NB4 (cell line): ENCODE results near the gene KRT1.

Experiments used
- DNase-seq: peaks from one replicate; pipeline ENCODE4 v3.0.0; 2010; ENCODE audit warnings: low read depth
- H3K4me3 ChIP-seq: one replicate; pipeline ENCODE4 v1.5.1; 2011; ENCODE audit warnings: mild to moderate bottlenecking, low read depth, low read length, moderate library complexity
- MYC ChIP-seq: IDR thresholded peaks from 2 replicates; pipeline ENCODE4 v1.6.1; 2011; ENCODE audit warnings: low read depth, low read length
- POLR2A ChIP-seq: IDR thresholded peaks from 2 replicates; pipeline ENCODE4 v1.6.1; 2011; ENCODE audit warnings: mild to moderate bottlenecking; ENCODE audit not compliant: insufficient read length; ENCODE audit errors: extremely low read depth
- TF ChIP-seq, protein P1 (sequence below): IDR thresholded peaks from one replicate; pipeline ENCODE4 v1.5.1; 2012; ENCODE audit warnings: low read depth, low read length
- TF ChIP-seq, protein P2 (sequence below): IDR thresholded peaks from 2 replicates; pipeline ENCODE4 v1.6.1; 2011; ENCODE audit warnings: low read depth, low read length

KRT1 gene

GRCh38 chr12:52683575-52684300 lies 3.5 kb upstream of the KRT1 start:
- no peak for TF ChIP-seq MYC
- TF ChIP-seq, protein P1, sequence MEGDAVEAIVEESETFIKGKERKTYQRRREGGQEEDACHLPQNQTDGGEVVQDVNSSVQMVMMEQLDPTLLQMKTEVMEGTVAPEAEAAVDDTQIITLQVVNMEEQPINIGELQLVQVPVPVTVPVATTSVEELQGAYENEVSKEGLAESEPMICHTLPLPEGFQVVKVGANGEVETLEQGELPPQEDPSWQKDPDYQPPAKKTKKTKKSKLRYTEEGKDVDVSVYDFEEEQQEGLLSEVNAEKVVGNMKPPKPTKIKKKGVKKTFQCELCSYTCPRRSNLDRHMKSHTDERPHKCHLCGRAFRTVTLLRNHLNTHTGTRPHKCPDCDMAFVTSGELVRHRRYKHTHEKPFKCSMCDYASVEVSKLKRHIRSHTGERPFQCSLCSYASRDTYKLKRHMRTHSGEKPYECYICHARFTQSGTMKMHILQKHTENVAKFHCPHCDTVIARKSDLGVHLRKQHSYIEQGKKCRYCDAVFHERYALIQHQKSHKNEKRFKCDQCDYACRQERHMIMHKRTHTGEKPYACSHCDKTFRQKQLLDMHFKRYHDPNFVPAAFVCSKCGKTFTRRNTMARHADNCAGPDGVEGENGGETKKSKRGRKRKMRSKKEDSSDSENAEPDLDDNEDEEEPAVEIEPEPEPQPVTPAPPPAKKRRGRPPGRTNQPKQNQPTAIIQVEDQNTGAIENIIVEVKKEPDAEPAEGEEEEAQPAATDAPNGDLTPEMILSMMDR, result no peak
- TF ChIP-seq, protein P2, sequence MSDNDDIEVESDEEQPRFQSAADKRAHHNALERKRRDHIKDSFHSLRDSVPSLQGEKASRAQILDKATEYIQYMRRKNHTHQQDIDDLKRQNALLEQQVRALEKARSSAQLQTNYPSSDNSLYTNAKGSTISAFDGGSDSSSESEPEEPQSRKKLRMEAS, result no peak
- H3K4me3 ChIP-seq, result no peak overlapping the region
- DNase-seq, result no peak

DNA sequence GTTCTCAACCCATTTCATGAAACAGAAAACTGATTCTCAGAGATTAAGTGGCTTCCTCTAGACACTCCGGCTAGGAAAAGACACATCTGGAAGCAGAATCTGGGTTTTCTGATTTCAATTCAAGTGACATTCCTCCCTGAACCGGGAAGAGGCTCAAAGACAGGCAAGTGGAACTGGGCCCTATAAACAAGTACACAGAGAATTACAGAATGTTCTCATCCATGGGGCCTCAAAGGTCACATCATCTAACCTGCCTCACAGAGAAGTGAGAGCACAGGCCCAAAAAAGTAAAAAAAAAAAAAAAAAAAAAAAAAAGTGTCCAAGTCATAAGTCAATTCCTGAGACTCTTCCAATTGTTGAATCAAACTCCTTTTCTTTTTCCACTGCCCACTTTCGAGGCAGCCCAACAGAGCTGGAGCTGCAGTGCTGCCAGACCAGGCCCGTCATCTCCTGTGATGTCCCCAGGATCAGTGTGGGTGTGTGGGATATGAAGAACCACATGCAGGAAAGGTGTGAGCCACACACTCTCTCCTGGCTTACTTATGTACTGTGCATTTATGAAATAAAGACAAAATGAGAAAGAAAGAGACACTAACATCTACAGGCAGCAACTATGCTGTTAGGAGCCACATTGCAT lies 2.8 kb upstream of the KRT1 start:
- no peak for DNase-seq
- H3K4me3 ChIP-seq, result no peak overlapping the region
- TF ChIP-seq, protein P2, result no peak
- TF ChIP-seq POLR2A, result no peak
- no peak for TF ChIP-seq MYC
- TF ChIP-seq, protein P1, result no peak

- no peak overlapping the region for H3K4me3 ChIP-seq
- TF ChIP-seq MYC (no peak), POLR2A (no peak)
- TF ChIP-seq, protein P2, result no peak
- TF ChIP-seq, protein P1, result no peak
- no peak for DNase-seq
Measured at GRCh38 chr12:52682381-52682660, 2.1 kb upstream of the KRT1 start.

- TF ChIP-seq MYC, result no peak
- TF ChIP-seq, protein P2, result no peak
- no peak for TF ChIP-seq POLR2A
- TF ChIP-seq, protein P1, result no peak
- DNase-seq, result no peak
- no peak overlapping the region for H3K4me3 ChIP-seq
Measured at GRCh38 chr12:52681526-52682380, 1.5 kb upstream of the KRT1 start.

- TF ChIP-seq, protein P2, result no peak
- TF ChIP-seq POLR2A (no peak), MYC (no peak)
- TF ChIP-seq, protein P1, result no peak
- no peak overlapping the region for H3K4me3 ChIP-seq
- no peak for DNase-seq
Measured at GRCh38 chr12:52679875-52680274, 332 bp downstream of the KRT1 start.
